Neutrophil (primary cell): ENCODE data around the gene NFILZ.
"Not testable (repeated sequence)": the region's sequence is repeated elsewhere in the genome, so short reads cannot be mapped to it uniquely, and the experiment has no call there.

Experiments used
- H3K27ac ChIP-seq: fragments of 200-600 bp; sonication (generic); 2 replicates; pipeline ENCODE4 v1.5.1; 2016; ENCODE audit warnings: mild to moderate bottlenecking, moderate library complexity
- H3K27me3 ChIP-seq: fragments of 200-600 bp; sonication (generic); 2 replicates; pipeline ENCODE4 v1.6.0; 2016; ENCODE audit warnings: mild to moderate bottlenecking
- H3K36me3 ChIP-seq: fragments of 200-600 bp; sonication (generic); 2 replicates; pipeline ENCODE4 v1.5.1; 2017
- H3K4me1 ChIP-seq, 2 experiments: fragments of 200-600 bp in 1 of 2; sonication (generic) in 1 of 2; 1 replicate in 1 of 2; 2 replicates in 1 of 2; pipeline versions ENCODE4 v1.5.1 to v1.6.1; 2013 to 2016; ENCODE audit warnings: low read depth in 1 of 2, low read length in 1 of 2, mild to moderate bottlenecking in 1 of 2, moderate library complexity in 1 of 2; ENCODE audit not compliant: control insufficient read depth in 1 of 2, insufficient read depth in 1 of 2
- H3K4me3 ChIP-seq, 2 experiments: fragments of 200-600 bp in 1 of 2; sonication (generic) in 1 of 2; 1 replicate in 1 of 2; 2 replicates in 1 of 2; pipeline ENCODE4 v1.5.1; 2013 to 2016; ENCODE audit warnings: low read depth in 1 of 2, low read length in 1 of 2, mild to moderate bottlenecking in 1 of 2, moderate library complexity in 1 of 2
- H3K9me3 ChIP-seq: fragments of 200-600 bp; sonication (generic); 2 replicates; pipeline ENCODE4 v1.5.1; 2016
- TF ChIP-seq, protein P1 (sequence below): fragments of 200-600 bp; sonication (generic); IDR thresholded peaks from 2 replicates; pipeline ENCODE4 v1.5.1; 2016; ENCODE audit warnings: antibody characterized with exemption

The NFILZ gene

DNA sequence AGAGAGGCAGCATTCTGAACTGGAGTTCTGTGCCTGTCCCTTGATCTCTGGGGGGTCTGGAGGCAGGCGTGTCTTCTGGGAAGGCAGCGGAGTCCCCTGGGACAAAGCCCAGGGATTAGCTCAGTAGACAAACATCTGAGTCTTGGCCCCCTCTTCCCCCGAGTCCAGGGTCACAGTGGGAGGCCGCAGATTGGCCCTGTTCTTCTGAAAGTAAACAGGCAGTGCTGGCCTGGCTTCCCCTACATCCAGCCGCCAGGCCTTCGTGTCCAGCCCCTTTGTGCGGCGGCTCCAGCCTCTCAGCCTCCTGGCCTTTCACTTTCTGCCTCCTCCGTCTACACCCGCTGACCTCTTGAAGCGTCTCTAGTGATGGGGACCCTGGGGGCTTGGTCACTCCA, 989 bp downstream of the NFILZ start:
- Histone ChIP-seq H3K9me3 (no peaks in the 10 kb centered on the region), H3K27me3 (no peaks in the 10 kb centered on the region), H3K4me1 (no peaks in the 10 kb centered on the region), H3K4me3 (no peak overlapping the region), H3K36me3 (no peaks in the 10 kb centered on the region), H3K27ac (no peak overlapping the region)
- TF ChIP-seq, protein P1, sequence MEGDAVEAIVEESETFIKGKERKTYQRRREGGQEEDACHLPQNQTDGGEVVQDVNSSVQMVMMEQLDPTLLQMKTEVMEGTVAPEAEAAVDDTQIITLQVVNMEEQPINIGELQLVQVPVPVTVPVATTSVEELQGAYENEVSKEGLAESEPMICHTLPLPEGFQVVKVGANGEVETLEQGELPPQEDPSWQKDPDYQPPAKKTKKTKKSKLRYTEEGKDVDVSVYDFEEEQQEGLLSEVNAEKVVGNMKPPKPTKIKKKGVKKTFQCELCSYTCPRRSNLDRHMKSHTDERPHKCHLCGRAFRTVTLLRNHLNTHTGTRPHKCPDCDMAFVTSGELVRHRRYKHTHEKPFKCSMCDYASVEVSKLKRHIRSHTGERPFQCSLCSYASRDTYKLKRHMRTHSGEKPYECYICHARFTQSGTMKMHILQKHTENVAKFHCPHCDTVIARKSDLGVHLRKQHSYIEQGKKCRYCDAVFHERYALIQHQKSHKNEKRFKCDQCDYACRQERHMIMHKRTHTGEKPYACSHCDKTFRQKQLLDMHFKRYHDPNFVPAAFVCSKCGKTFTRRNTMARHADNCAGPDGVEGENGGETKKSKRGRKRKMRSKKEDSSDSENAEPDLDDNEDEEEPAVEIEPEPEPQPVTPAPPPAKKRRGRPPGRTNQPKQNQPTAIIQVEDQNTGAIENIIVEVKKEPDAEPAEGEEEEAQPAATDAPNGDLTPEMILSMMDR, result no peak

DNA sequence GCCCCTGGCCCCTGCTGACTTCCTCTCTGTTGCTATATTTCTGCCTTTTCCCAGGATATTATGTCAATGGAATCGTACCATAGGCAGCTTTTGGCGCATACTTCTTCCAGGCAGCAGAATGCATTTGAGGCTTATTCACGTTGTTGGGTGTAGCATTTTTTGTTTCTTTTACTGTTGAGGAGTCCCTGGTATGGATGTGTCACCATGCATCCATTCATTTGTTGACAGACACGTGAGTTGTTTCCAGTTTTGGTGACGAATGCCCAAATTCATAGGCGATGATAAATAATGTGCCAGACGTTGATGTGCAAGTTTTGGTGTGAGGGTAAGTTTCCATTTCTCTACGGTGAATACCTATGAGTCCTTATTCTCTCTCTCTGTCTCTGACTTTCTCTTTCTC, 5.0 kb downstream of the NFILZ start:
- H3K4me3 ChIP-seq, result no peak overlapping the region
- H3K4me1 ChIP-seq, result peaks cover 36 to 38% of the 10 kb centered on the region in 2 experiments
- no peaks in the 10 kb centered on the region for H3K27me3 ChIP-seq
- no peaks in the 10 kb centered on the region for H3K36me3 ChIP-seq
- no peak overlapping the region for H3K27ac ChIP-seq
- H3K9me3 ChIP-seq, result no peaks in the 10 kb centered on the region
- TF ChIP-seq, protein P1, result no peak

DNA sequence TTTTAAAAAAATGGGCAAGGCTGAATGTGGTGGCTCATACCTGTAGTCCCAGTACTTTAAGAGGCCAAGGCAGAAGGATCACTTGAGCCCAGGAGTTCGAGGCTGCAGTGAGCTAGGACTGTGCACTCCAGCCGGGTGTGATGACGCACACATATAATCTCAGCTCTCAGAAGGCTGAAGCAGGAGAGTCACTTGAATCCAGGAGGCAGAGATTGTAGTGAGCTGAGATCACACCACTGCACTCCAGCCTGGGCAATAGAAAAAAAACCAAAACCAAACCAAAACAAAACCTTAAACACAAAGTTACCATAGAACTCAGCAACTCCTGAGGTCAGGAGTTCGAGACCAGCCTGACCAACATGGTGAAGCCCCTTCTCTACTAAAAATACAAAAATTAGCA, 6.6 kb downstream of the NFILZ start:
- not testable (repeated sequence) for H3K4me3 ChIP-seq, H3K27me3 ChIP-seq, H3K36me3 ChIP-seq, H3K9me3 ChIP-seq
- Histone ChIP-seq H3K27ac (peak overlapping the region; percentile 99), H3K4me1 (peaks cover 53 to 54% of the 10 kb centered on the region in 2 experiments)

DNA sequence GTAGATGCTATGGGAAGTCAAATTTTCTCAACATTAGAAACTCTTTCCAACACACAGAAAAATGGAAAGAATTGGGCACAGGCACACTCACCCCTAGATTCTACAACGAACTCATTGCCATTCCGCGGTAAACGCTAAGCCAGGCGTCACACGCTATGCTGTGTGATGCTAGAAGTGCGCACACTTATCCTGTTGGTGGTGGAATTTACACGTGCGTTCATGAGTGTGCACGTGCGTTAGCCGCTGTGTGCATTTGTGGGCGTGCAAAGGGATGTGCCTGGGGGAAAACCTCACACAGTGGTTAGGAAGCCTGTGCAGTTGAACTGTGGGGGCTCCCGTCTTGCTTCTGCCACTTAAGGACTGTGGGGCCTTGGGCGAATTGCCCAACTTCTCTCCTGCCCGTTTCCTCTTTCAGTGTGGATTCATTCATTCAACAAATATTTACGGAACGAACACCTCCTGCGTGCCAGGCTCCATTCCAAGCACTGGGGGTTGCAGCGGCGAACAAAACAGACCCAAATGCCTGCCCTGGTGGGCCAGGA, 7.7 kb downstream of the NFILZ start:
- Histone ChIP-seq H3K9me3 (no peaks in the 10 kb centered on the region), H3K4me1 (peaks cover 64 to 65% of the 10 kb centered on the region in 2 experiments), H3K27me3 (no peaks in the 10 kb centered on the region), H3K36me3 (no peaks in the 10 kb centered on the region), H3K27ac (peak overlapping the region; percentile 99), H3K4me3 (peak overlapping the region; percentile 54 to 60)
- TF ChIP-seq, protein P1, result peak; percentile 29

DNA sequence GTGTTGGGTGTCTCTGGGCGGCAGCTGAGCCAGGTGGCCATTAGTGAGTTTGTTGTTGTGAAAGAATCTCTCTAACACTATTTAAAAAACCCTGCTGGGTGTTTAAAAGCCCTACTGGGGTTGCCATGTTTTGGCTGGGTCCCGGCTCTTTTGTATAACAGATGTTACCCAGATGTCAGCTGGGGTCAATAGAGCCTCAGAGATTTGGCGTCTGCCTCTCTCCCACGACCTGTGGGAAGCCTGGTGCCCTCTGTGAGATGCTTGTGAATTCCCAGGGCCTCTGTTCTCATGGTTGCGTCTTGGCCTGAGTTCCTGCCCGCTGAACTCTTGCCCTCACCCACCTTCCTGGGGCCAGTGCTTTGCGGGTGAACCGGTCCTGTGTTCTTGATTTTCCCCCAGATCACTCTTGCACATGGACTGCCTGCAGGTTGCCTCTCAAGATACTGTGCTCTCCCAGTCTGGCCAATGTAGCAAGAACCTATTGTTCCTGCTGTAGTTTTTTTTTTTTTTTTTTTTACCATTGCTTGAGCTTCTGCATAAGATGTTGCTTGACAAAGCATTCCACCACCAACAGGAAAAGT, 9.5 kb downstream of the NFILZ start:
- Histone ChIP-seq H3K4me1 (peaks cover 67% of the 10 kb centered on the region in 2 experiments), H3K36me3 (no peaks in the 10 kb centered on the region), H3K9me3 (no peaks in the 10 kb centered on the region), H3K27ac (peak overlapping the region; percentile 99), H3K4me3 (peak overlapping the region; percentile 54 to 60), H3K27me3 (no peaks in the 10 kb centered on the region)
- TF ChIP-seq, protein P1, result no peak

DNA sequence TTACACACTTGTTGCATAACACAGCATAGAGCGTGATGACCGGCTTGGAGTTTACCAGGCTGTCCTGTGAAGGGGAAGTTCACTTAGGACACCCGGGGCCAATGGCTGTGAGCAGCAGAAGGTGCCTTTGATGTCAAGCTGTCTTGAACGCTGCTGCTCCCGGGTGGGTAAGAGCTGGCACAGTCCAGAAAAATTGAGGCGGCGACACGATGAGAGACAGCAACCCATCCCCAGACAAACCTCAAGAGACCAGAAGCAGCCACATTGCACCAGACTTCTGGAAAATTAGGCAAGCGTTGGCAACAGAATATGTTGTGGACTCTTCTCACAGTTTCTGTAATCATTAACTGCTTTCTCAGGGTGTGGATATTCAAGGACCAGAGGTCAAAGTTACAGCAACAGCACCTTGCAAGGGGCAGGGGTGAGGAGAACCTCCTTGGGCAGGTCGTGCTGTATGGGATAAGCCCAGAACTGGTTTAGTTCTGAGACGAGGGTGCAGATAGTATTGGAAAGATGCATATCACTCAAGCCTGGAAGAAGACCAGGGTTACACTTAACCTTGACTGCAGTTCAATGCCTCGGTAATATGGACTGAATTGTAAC, 10.1 kb downstream of the NFILZ start:
- TF ChIP-seq, protein P1, result peak; percentile 44
- Histone ChIP-seq H3K4me3 (peak overlapping the region; percentile 54 to 60), H3K4me1 (peaks cover 70 to 71% of the 10 kb centered on the region in 2 experiments), H3K36me3 (no peaks in the 10 kb centered on the region), H3K27me3 (no peaks in the 10 kb centered on the region), H3K9me3 (no peaks in the 10 kb centered on the region), H3K27ac (peak overlapping the region; percentile 99)
